GM19372 (cell line): ENCODE data around the gene FAM25G.

Experiments
- ATAC-seq: cut with Tn5 transposase; IDR thresholded peaks from one replicate; pipeline ENCODE4 v1.9.1; 2021; ENCODE audit warnings: mild to moderate bottlenecking, low read depth, moderate library complexity; ENCODE audit not compliant: unreplicated experiment

Gene FAM25G

GRCh38 chr10:47449979-47450378 lies 41.5 kb downstream of the FAM25G start:
- no peak for ATAC-seq

DNA sequence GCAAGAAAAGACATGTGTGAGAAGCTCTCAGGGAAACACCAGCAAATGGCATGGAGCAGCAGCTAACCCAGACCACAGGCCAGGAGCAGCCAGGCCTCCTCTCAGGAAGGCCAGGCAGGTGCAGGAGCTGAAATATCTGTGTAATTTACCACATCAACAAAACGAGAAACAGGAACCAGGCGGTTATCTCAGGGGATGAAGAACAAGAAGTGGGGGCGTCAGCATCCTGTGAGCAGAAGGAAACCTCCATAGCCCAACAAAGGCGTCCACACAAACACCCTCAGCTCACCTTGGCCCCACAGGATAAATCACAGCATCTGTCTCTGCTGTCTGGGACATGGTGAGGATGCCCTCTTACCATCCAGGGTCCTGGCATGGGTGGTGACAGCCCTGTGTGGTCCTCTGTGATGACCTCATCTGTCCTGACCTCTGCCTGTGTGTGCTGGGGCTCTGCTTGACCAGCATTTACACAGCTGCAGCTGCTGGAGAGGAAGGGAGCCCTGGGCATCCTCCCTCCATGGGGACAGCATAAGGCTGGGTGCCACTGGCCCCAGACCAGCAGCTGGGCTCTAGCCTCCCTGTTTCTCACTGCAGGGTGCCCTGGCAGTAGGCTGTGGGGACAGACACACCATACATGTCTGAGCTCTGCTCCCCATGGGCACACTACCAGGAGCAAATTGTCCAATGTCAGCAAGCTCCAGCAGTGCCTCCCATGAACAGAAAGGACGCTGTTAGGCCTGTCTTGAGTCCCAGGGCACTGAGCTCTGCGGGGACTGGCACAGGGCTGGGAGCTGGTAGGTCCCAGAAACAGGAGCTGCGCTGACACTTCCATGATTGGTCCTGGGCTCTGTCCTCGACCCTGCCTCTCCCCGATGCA lies 42.2 kb downstream of the FAM25G start:
- ATAC-seq: no peak

DNA sequence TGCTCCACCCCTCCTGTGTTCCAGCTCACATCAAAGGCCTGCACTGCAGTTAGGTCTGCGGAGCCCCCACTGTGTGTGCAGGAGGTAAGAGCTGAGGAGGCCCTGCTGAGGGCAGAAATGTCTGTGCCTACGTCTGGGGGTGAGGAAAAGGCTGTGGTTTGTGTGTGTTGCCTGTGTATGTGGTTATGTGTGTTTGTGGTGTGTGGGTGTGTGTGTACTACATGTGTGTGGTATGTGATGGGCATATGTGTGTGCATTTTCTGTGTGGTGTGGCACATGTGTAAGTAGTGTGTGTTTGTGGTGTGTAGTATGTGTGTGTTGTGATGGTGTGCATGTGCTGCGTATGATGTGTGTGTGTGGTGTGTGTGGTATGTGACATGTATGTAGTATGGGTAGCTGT lies 43.8 kb downstream of the FAM25G start:
- no peak for ATAC-seq

DNA sequence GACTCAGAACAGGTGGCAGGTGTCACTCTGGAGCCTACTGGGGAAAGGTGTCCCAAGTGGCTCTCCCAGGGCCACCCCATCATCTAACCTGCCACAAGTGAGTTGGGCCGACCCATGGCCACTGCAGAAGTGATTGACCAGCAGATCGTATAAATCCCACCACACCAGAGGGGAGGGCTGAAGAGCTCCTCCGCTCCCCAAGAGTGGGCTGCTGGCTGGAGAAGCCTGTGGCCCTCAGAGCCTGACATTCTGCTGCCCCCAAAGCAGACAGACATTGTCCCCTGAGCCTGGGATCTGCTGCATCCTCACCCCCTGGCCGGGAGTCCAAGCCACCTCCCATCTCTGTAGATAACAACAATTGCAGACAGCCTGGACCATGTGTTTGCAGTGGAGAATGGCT lies 44.3 kb downstream of the FAM25G start:
- ATAC-seq: no peak

GRCh38 chr10:47445720-47446119 lies 45.8 kb downstream of the FAM25G start:
- no peak for ATAC-seq

DNA sequence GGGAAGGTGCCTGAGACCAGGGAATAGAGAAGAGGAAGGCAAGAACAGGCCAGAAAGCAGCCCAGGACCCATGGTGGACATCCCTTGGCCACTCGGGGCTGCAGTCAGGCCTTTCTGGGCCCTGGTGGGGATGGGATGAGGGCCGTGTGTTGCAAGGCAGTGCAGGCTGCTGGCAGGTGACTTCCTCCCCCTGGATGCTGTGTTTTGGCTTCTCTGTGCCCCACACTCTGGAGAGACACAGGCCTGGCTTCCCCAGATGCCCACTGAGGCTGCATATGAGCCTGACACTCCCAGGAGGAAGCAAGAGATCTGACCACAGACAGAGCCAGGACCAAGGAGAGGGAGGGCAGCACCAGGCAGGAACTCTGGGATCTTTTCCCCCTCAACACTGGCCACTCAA lies 47.5 kb downstream of the FAM25G start:
- ATAC-seq: no peak

GRCh38 chr10:47443145-47443544 lies 48.4 kb downstream of the FAM25G start:
- ATAC-seq: no peak

- ATAC-seq: no peak
These were observed 49.1 kb downstream of the FAM25G start for GRCh38 chr10:47442351-47442750.

DNA sequence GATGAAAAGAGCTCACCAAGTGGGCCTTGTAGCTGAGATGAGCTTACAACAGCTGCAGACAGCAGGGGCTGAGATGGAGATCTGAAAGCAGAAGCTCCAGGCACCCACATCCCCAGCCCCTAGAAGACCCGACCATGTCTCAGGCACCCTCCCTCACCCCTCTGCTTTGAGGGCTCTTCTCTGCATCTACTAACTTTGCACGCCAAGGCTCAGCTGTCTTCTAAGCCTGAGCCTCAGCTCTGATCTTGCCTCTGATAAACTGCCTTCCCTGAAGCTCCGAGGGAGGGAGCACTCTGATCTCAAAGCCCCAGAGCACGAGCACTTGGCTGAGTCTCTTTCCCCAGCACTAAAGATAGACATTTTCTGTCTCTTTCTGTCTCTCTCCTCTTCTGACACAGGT lies 49.6 kb downstream of the FAM25G start:
- no peak for ATAC-seq

- no peak for ATAC-seq
These were observed 51.3 kb downstream of the FAM25G start for GRCh38 chr10:47440207-47440606.

DNA sequence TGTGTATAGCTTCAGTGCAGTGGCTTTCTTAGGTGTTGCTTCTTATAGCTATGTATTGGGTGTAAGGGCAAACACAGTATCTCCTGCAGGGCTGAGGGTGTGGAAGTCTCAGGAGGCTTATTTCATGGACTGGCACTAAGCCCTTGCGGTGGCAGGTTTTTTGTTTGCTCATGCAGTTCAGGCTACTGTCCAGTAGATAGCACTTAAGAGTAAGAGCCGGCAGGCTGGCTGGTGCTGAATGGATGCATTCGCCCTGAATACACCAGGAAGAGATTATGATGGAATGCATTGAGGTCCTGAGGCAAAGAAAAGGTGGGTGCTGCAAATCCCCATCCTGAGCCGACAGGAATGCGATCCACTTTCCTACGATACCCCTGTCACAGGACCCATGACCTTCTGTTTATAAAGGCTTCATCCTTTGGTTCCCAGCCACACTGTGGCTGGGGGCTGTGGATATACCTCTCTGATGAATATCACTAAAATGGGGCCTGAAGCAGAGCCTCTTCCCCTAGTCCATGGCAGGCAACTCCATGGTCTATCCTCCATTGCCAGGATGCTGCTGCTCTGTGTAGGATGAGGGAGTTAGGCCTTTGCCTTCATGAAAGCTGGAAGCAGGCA lies 52.5 kb downstream of the FAM25G start:
- ATAC-seq: no peak
